Islet precursor cell (in vitro differentiated cells): ENCODE results near the gene CLDN18.

Source experiments
- DNase-seq: peaks from one replicate; pipeline ENCODE4 v3.0.0-alpha.2; 2018

Gene CLDN18

DNA sequence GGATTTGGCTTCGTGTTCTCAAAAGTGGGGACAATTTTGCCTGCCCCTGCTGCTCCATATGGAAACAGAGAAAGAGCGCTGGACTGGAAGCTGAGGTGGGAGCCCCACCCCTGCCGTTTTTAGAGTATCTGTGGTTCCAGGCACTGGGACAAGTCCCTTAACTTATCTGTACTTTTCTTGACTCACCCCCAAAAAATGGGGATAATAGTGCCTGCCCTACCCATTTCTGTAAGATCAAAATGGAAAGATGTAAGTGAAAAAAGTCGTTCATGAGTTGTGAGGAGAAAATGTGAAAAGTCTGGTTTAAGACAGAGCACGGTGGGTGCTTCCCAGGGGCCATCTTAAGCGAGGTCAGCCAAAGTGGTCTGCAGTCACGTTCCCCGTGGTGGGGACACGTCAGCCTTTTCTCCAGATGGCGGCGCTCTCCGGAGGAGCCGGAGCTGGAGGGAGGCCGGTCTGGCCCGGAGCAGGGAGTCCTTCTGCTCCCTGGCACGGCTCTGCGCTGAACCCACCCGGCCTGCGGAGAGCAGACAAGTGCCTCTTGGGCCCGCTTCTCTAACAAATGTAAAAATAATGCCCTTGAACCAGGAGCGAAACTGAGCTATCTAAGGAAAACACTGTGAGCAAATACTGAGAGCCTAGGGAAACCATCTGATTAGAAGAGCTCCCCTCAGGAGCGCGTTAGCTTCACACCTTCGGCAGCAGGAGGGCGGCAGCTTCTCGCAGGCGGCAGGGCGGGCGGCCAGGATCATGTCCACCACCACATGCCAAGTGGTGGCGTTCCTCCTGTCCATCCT, at the start of gene CLDN18:
Gene CLDN18 (plus strand): TSS at position 690 of the 797 bp plus-strand sequence. CDS start 61 bp downstream, at position 751.
- DNase-seq, result no peak

DNA sequence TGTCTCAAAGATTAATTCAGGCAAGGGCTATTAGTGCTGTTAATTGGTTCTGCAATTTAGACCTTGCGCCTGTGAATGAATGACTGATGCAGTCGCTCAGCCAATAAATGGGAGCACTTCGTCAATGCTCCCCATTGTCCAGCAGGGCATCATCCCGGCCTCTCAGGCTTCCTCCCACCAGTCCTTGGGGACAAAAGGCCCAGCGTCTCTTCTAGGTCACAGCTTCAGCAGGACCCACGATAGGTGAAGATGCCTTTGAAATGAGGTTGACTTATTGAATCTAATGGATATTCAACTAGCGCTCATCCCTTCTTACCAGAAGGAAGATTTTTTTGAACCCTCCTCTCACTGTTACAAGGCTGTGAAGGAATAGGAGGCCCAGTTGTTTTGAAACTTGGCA, 47.7 kb upstream of the CLDN18 start:
- DNase-seq, result no peak

DNA sequence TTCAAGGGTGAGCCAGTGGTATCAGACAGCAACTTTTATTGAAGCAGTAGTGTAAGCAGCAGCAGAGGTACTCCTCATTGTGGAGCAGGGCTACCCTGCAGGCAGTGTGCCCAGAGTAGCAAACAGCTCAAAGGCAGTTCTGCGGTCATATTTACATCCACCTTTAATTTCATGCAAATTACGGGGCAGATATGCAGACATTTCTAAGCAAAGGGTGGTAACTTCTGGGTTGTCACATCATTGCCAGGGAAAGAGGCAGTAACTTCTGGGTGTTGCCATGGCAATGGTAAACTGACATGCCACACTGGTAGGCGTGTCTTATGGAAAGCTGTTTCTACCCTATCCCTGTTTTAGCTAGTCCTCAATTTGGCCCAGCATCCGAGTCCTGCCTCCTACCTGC, 46.5 kb upstream of the CLDN18 start:
- no peak for DNase-seq

GRCh38 chr3:137970914-137971831, 38.8 kb upstream of the CLDN18 start:
- DNase-seq, result peak; percentile 93

GRCh38 chr3:137972396-137972795, 37.6 kb upstream of the CLDN18 start:
- DNase-seq, result no peak

DNA sequence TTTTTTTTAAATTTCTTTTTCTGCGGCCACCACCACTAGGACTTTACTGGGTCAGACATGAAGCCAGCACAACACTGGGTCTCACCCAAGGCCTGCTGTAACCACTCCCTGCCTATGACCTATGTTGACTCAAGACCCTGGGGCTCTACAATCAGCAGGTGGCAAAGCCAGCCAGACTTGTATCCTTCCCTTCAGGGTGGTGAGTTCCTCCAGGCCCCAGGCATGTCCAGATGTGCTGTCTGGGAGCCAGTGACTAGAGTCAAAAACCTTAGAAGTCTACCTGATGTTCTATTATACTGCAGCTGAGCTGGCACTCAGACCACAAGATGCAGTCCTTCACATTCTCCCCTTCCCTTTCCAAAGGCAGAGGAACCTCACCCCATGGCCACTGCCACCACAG, 31.6 kb upstream of the CLDN18 start:
- no peak for DNase-seq

DNA sequence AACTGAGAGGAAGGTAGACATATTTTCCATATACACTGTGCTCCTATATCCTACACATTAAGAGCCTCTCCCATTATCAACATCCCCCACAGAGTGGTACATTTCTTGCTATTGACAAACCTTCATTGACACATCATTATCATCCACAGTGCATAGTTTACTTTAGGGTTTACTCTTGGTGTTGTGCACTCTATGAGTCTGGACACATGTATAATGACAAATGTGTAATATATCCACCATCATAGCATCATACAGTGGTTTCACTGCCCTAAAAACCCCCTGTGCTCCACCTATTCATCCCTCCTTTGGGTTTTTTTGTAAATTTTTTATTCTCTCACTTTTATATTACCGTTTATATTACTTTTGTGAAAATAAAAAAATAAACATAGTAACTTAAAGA, 22.2 kb upstream of the CLDN18 start:
- no peak for DNase-seq

DNA sequence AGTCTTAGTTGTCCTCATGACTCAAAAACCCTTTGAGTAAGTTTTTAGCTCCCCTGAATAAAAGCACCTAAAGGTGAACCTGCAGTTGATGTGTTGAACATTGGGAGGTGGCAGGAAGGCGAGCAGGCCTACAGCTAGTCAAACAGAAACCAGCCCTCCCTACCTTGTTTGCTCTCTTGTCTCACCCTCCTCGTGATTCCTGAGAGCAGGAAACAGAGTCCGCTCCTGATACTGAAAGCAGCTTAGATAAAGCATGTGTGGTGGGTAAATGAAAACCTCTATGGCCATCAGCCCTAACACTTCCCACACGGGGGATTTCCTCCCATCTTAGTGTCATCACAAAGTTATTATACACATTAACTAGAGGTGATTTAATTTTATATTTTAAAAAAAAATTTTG, 21.8 kb upstream of the CLDN18 start:
- DNase-seq, result no peak

DNA sequence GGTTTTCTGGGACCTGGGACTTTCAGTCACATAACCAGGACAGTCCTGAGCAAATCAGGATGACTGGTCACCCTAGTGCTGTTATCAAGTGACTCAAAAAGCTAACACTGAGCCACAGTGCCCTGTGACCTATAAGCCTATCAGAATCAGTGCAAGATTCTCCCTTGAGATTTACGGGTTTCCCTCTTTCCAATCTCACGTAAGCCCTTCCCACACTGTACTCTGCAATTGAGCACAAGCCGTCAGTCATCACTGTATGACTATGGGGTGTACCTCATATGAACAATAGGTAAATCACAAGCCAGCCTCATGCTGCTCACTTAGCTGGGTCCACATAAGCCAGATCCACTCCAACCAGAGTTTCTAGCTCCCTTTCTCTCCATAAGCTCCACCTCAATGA, 21.0 kb upstream of the CLDN18 start:
- no peak for DNase-seq

DNA sequence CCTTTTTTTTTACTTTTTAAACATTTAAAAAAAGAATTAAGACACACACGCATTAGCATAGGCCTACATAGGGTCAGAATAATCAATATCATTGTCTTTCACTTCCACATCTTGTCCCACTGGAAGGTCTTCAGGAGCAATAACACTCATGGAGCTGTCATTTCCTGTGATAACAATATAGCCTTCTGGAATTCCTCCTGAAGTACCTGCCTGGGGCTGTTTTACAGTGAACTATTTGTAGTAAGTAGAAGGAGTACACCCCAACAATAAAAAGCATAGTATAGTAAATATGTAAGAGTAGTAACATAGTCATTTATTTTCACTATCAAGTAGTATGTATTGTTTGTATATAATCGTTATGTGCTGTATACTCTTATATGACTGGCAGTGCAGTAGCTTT, 19.5 kb upstream of the CLDN18 start:
- DNase-seq, result no peak

- no peak for DNase-seq
Measured at GRCh38 chr3:137992592-137992991, 17.4 kb upstream of the CLDN18 start.

GRCh38 chr3:137998121-137999042, 11.6 kb upstream of the CLDN18 start:
- DNase-seq, result no peak

- DNase-seq, result no peak
Measured at GRCh38 chr3:138003069-138003468, 6.9 kb upstream of the CLDN18 start.

DNA sequence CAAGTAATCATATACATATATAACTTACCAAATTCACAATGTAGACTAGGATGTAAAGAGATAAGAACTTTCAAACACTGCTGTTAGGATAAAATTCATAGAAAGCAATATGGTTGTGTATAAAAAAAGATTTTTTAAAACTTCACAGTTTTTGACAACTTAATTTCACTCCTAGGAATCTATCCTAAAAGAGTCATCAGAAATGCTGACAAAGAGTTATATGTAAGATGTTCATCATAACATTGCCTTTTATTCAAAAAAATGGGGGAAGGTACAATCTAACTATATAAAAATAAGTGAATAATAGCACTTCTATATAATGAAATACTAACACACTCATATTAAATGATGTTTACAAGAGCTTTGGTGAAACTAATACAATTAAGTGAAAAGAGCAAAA, 4.3 kb upstream of the CLDN18 start:
- DNase-seq, result no peak

- DNase-seq, result no peak
Measured at GRCh38 chr3:138007898-138008297, 2.1 kb upstream of the CLDN18 start.

- DNase-seq, result no peak
Measured at GRCh38 chr3:138010273-138010590, 267 bp downstream of the CLDN18 start.

GRCh38 chr3:138011722-138012121, 1.8 kb downstream of the CLDN18 start:
- DNase-seq, result no peak

DNA sequence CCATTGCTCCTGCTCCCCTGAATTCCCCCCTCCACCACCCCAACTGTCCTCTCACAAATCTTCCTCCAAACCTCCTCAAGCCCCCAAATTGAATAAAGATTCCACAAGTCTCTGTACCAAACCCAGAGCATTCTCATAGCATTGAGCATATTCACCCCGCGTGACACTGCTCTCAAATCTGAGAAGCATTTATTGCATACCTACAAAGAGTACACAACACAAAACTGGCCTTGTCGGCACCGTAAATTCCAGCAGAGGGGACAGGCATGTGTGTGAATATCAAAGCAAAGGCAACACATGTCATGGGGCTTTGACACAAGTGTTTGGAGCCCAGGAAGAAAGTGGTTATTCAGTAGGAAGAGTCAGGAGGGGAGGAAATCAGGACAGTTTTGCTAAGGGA, 2.6 kb downstream of the CLDN18 start:
- no peak for DNase-seq

DNA sequence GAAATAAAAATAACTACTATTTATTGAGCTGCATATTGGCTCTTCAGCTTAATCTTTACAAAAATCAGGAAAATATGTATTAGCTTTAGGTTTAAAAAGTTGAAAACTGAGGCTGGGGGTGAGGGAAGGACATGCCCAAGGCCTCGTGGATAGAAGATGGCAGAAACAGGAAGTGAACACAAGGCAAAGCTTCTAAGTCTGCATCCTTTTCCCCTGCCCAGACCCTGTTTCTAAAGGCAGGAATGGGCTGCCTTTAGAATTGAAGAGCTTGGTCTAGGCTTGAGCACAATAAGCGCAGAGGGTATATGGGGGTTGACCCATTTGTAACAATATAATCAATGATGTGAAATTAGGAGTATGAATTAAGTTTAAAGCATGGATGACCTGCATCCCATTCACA, 6.1 kb downstream of the CLDN18 start:
- no peak for DNase-seq

DNA sequence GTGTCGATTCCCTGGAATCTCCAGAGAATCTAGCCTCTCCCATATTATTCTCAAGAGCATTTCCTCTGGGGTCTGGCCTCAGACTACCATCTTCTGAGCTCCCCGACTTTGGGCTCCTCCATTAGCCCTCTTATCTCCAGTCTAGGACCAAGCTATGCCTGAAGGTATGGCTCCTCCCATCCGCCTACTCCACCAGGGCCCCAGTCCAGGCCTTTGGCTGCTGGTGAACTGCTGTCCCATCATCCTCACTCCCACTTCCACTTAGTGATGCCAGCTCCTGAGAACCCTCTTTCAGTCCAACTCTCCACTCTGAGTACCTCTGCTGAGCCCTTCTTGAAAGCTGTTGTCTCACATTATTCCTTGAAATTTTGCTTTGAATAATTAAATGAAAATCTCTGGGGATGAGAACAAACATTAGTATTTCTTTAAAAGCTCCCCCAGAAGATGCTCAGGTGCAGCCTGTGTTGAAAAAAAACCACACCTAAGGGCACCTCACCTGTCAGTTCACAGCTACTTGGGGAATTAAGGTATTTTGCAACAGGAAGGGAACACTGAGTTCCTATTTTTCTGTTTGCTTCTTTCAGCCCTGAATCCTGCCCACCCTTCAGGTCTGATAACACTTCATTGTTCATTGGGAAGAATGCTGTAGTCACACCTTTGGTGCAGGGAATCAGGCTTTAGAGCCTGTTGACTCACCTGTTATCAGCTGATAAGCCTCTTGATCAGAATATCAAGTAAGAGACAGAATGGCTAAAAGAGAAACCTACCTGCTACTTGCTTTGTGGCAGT, 9.5 kb downstream of the CLDN18 start:
- DNase-seq, result no peak

- DNase-seq, result no peak
Measured at GRCh38 chr3:138023754-138024153, 13.8 kb downstream of the CLDN18 start.

DNA sequence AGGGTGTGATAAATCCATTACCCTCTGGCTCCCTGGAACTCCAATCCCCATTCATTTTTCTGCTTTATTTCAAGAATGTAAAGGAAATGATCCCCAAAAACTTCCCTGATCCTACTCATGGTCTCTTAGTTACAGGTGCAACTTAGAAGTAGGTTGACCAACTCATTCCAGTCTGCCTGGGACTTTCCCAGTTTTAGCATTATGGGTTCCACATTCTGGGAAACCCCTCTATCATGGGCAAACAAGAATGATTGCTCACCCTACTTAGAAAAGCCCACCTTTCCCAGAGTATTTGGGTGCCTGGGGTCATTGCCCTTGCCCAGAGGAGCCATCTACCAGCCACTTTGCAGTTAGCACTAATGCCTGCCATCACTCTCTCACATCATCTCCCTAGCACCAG, 15.6 kb downstream of the CLDN18 start:
- DNase-seq, result no peak
